ENCODE data around the gene IFIT5.

DNA sequence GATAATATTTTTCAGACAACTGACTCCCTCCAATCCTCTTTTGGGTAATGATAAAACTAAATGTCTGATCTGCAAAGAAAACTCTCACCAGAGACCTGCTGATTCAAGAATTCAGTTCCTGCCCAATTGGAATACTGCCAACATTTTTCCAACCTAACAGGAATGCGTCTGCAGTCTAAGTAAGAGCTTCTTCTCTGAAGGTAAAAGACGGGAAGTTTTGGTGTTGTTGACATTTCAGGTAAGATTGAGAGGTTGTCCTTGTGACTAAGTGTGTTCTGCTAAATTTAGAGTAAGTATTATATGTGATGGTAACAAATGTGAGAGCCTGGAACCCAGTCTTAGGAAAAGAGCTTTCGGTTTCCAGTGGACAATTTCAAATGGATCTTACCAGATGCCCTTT, 17.6 kb downstream of the IFIT5 start:
- TF ChIP-seq, protein P1, sequence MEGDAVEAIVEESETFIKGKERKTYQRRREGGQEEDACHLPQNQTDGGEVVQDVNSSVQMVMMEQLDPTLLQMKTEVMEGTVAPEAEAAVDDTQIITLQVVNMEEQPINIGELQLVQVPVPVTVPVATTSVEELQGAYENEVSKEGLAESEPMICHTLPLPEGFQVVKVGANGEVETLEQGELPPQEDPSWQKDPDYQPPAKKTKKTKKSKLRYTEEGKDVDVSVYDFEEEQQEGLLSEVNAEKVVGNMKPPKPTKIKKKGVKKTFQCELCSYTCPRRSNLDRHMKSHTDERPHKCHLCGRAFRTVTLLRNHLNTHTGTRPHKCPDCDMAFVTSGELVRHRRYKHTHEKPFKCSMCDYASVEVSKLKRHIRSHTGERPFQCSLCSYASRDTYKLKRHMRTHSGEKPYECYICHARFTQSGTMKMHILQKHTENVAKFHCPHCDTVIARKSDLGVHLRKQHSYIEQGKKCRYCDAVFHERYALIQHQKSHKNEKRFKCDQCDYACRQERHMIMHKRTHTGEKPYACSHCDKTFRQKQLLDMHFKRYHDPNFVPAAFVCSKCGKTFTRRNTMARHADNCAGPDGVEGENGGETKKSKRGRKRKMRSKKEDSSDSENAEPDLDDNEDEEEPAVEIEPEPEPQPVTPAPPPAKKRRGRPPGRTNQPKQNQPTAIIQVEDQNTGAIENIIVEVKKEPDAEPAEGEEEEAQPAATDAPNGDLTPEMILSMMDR (optimal IDR thresholded peaks at IDR 0.05 in 1 of 3, IDR thresholded peaks at IDR 0.05 in 1 of 3, conservative IDR thresholded peaks at IDR 0.05 in 1 of 3; ENCODE audit: extremely low read depth in 1 of 3, insufficient read depth in 2 of 3, low read length in 3 of 3): no peak
- no peak for TF ChIP-seq EZH2 (IDR thresholded peaks at IDR 0.05; ENCODE audit: low read length)
